HepG2 (cell line): ENCODE results near the gene SOX8.

ENCODE experiments used
- CTCF ChIP-seq: sonication (generic); formaldehyde crosslinking; IDR thresholded peaks from 2 replicates; pipeline ENCODE4 v1.5.0; 2020; ENCODE audit warnings: mild to moderate bottlenecking, missing genetic modification reagents, moderate library complexity
- ELF4 ChIP-seq: sonication (generic); formaldehyde crosslinking; IDR thresholded peaks from 2 replicates; pipeline ENCODE4 v1.5.0; 2020; ENCODE audit warnings: missing genetic modification reagents, mild to moderate bottlenecking, moderate library complexity, borderline replicate concordance
- MEIS2 ChIP-seq: sonication (generic); formaldehyde crosslinking; IDR thresholded peaks from 2 replicates; pipeline ENCODE4 v1.9.0; 2021; ENCODE audit warnings: mild to moderate bottlenecking, missing genetic modification reagents
- NCOR1 ChIP-seq: fragments of 200-600 bp; sonication (generic); IDR thresholded peaks from 2 replicates; pipeline ENCODE4 v1.7.0; 2017; ENCODE audit warnings: antibody characterized with exemption, low read length, borderline replicate concordance
- NFYB ChIP-seq: sonication (generic); formaldehyde crosslinking; IDR thresholded peaks from 2 replicates; pipeline ENCODE4 v1.4.0; 2020; ENCODE audit warnings: missing genetic modification reagents
- PCBP2 ChIP-seq: fragments of 200-400 bp; formaldehyde crosslinking; optimal IDR thresholded peaks from 2 replicates; pipeline ENCODE3; 2018; ENCODE audit warnings: low read length, low read depth; ENCODE audit not compliant: poor library complexity, severe bottlenecking
- POLR2AphosphoS2 ChIP-seq: IDR thresholded peaks from 2 replicates; pipeline ENCODE4 v1.6.1; 2011; ENCODE audit warnings: low read depth, low read length, improper control_type of control experiment
- POLR2AphosphoS5 ChIP-seq: IDR thresholded peaks from 2 replicates; pipeline ENCODE4 v1.6.1; 2012; ENCODE audit warnings: low read depth, low read length
- PRPF4 ChIP-seq: fragments of 200-400 bp; formaldehyde crosslinking; IDR thresholded peaks from 2 replicates; pipeline ENCODE4 v1.6.1; 2016; ENCODE audit warnings: low read length, low read depth; ENCODE audit not compliant: poor library complexity, severe bottlenecking
- TRIM24 ChIP-seq: sonication (generic); formaldehyde crosslinking; IDR thresholded peaks from 2 replicates; pipeline ENCODE4 v1.8.0; 2022; ENCODE audit warnings: mild to moderate bottlenecking, missing genetic modification reagents
- ZBTB8A ChIP-seq: sonication (generic); formaldehyde crosslinking; IDR thresholded peaks from 2 replicates; pipeline ENCODE4 v1.4.0; 2020; ENCODE audit warnings: mild to moderate bottlenecking, low read depth, missing genetic modification reagents, borderline replicate concordance
- ZMYM4 ChIP-seq: sonication (generic); formaldehyde crosslinking; IDR thresholded peaks from 2 replicates; pipeline ENCODE4 v1.8.1; 2023; ENCODE audit warnings: mild to moderate bottlenecking, missing genetic modification reagents
- ZNF274 ChIP-seq: sonication (generic); formaldehyde crosslinking; IDR thresholded peaks from 2 replicates; pipeline ENCODE4 v1.5.1; 2020; ENCODE audit warnings: mild to moderate bottlenecking, missing genetic modification reagents
- ZNF747 ChIP-seq: sonication (generic); formaldehyde crosslinking; IDR thresholded peaks from 2 replicates; pipeline ENCODE4 v1.8.1; 2023; ENCODE audit warnings: missing genetic modification reagents, mild to moderate bottlenecking, borderline replicate concordance

- TF ChIP-seq ELF4 (CRISPR knock-in tag) (no peak), CTCF (no peak), POLR2AphosphoS5 (no peak), NFYB (no peak), NCOR1 (no peak), ZMYM4 (no peak), TRIM24 (CRISPR knock-in tag) (no peak), PCBP2 (no peak), ZNF747 (CRISPR knock-in tag) (no peak), ZBTB8A (CRISPR knock-in tag) (no peak), MEIS2 (CRISPR knock-in tag) (no peak), ZNF274 (CRISPR knock-in tag) (no peak), PRPF4 (no peak), POLR2AphosphoS2 (no peak)
Measured at GRCh38 chr16:979859-980594, 1.5 kb upstream of the SOX8 start.
